ENCODE results near the gene KLHL29. TPM values are rescaled to one million over a fixed set of nuclear protein-coding genes. Genes with fewer than 3 reads are reported as not detected.

The KLHL29 gene
- total and polyA plus RNA-seq, 2 of the 13 experiments (the other 11 are each of a cell fraction or from before 2014, with no cell fraction given): 0.01 TPM; not detected in 1

- intact Hi-C loops (cut with micrococcal nuclease; ENCODE audit: unreplicated experiment) (no loop called here), in situ Hi-C loops (cut with HindIII; ENCODE audit: extremely low pct_ligation_motif_present, low pct_unique_long_range_greater_than_20kb) (no loop called here)
- POLR2A ChIA-PET: no interaction called here
- H2AFZ ChIP-seq (ENCODE audit: low read length): no peak overlapping the region
- H3K27me3 ChIP-seq (ENCODE audit: control insufficient read depth in 1 of 2, insufficient read depth in 2 of 2, low read length in 2 of 2): peaks cover 10 to 68% of the 10 kb centered on the region in 2 experiments
- H4K20me1 ChIP-seq (ENCODE audit: insufficient read depth, low read length): no peaks in the 10 kb centered on the region
- no peak overlapping the region for H3K4me2 ChIP-seq (ENCODE audit: low read depth, low read length)
- no peak for ATAC-seq
- H3K9ac ChIP-seq (ENCODE audit: insufficient read depth, low read depth, low read length): no peak overlapping the region
- no peak overlapping the region for H3K27ac ChIP-seq (ENCODE audit: extremely low read length, insufficient read depth, low read length)
- CTCF ChIA-PET (ENCODE audit: low intra/inter-chr PET ratio, low total read pairs): no interaction called here
- BruUV-seq (replicated peaks): no TSS peak
- peaks cover 20% of the 10 kb centered on the region for H3K4me1 ChIP-seq (ENCODE audit: insufficient read depth, low read length)
- 49% methylated on average over 11 of the region's 12 CpGs for WGBS (ENCODE audit: low lambda C conversion rate)
- DNase-seq (ENCODE audit: low spot score): no peak
- H3K4me3 ChIP-seq (replicated peaks in 1 of 3; ENCODE audit: insufficient read depth in 1 of 3, low read depth in 2 of 3, low read length in 3 of 3): no peak overlapping the region
- no peaks in the 10 kb centered on the region for H3K36me3 ChIP-seq (replicated peaks in 1 of 2; ENCODE audit: control insufficient read depth in 1 of 2, insufficient read depth in 2 of 2, low read length in 2 of 2)
- TF ChIP-seq CSRNP1 (CRISPR knock-in tag; IDR thresholded peaks at IDR 0.05) (no peak), HNRNPK (IDR thresholded peaks at IDR 0.05; ENCODE audit: low read depth, low read length, poor library complexity, severe bottlenecking) (no peak), LBX2 (CRISPR knock-in tag; IDR thresholded peaks at IDR 0.05; ENCODE audit: borderline replicate concordance) (no peak), ATF6 (CRISPR knock-in tag; conservative IDR thresholded peaks at IDR 0.05) (no peak), PLRG1 (conservative IDR thresholded peaks at IDR 0.05) (no peak), ZNF574 (CRISPR knock-in tag; IDR thresholded peaks at IDR 0.05) (no peak), MTF1 (CRISPR knock-in tag; IDR thresholded peaks at IDR 0.05) (no peak), BHLHE40 (IDR thresholded peaks at IDR 0.05; ENCODE audit: low read length) (no peak), ZNF569 (CRISPR knock-in tag; IDR thresholded peaks at IDR 0.05; ENCODE audit: borderline replicate concordance) (no peak), U2AF2 (IDR thresholded peaks at IDR 0.05; ENCODE audit: low read depth, low read length) (no peak)
- FAIRE-seq: no peak
- H3K9me3 ChIP-seq (ENCODE audit: low read length): no peaks in the 10 kb centered on the region
- H3K79me2 ChIP-seq (ENCODE audit: insufficient read depth, low read length): no peaks in the 10 kb centered on the region
These were observed 143.2 kb downstream of the KLHL29 start for GRCh38 chr2:23528171-23528570.

Measured in HepG2 (cell line).